Hippocampal formation (tissue), 2 donors: Measurements from ENCODE around the gene CELSR3.

Experiments
- DNase-seq, 2 donors: peaks; one replicate each; lab custom pipeline; 2025; lab: John Stamatoyannopoulos, UW

Gene CELSR3

GRCh38 chr3:48662753-48663488, at the start of gene CELSR3:
TSS of gene CELSR3 (minus strand) at chr3:48662886. CDS start at chr3:48662634, 252 bp downstream.
- peak; percentile 68 to 75 for DNase-seq

GRCh38 chr3:48711727-48712126, 49.0 kb upstream of the CELSR3 start:
- DNase-seq, result no peak

GRCh38 chr3:48709051-48709461, 46.4 kb upstream of the CELSR3 start:
- DNase-seq, result no peak

GRCh38 chr3:48708481-48708889, 45.8 kb upstream of the CELSR3 start:
- DNase-seq, result no peak

- DNase-seq, result no peak
Observed at GRCh38 chr3:48707157-48707556, 44.5 kb upstream of the CELSR3 start.

GRCh38 chr3:48702320-48702920, 39.7 kb upstream of the CELSR3 start:
- no peak for DNase-seq

- no peak for DNase-seq
Observed at GRCh38 chr3:48700731-48701405, 38.2 kb upstream of the CELSR3 start.

- DNase-seq, result no peak
Observed at GRCh38 chr3:48698891-48699290, 36.2 kb upstream of the CELSR3 start.

- no peak for DNase-seq
Observed at GRCh38 chr3:48697952-48698351, 35.3 kb upstream of the CELSR3 start.

- no peak for DNase-seq
Observed at GRCh38 chr3:48696601-48697000, 33.9 kb upstream of the CELSR3 start.

GRCh38 chr3:48696156-48696555, 33.5 kb upstream of the CELSR3 start:
- no peak for DNase-seq

- peak in 1 of 2 donors; percentile 16 for DNase-seq
Observed at GRCh38 chr3:48695393-48695753, 32.7 kb upstream of the CELSR3 start.

GRCh38 chr3:48694610-48695392, 32.1 kb upstream of the CELSR3 start:
- peak; percentile 56 to 71 for DNase-seq

- no peak for DNase-seq
Observed at GRCh38 chr3:48693826-48694225, 31.1 kb upstream of the CELSR3 start.

GRCh38 chr3:48692551-48692950, 29.9 kb upstream of the CELSR3 start:
- DNase-seq, result no peak

- DNase-seq, result no peak
Observed at GRCh38 chr3:48690846-48691458, 28.3 kb upstream of the CELSR3 start.

- no peak for DNase-seq
Observed at GRCh38 chr3:48689384-48689783, 26.7 kb upstream of the CELSR3 start.

GRCh38 chr3:48688737-48689075, 26.0 kb upstream of the CELSR3 start:
- DNase-seq, result no peak

- no peak for DNase-seq
Observed at GRCh38 chr3:48688032-48688736, 25.5 kb upstream of the CELSR3 start.

- no peak for DNase-seq
Observed at GRCh38 chr3:48687220-48687678, 24.6 kb upstream of the CELSR3 start.

- DNase-seq, result no peak
Observed at GRCh38 chr3:48686538-48687219, 24.0 kb upstream of the CELSR3 start.
